GM23338 (cell line): Measurements from ENCODE around the gene FKBP10. TPM values are rescaled to one million over a fixed set of nuclear protein-coding genes. Genes with fewer than 3 reads are reported as not detected.

Source experiments
- ATAC-seq: fragments of 200-7000 bp; cut with Tn5 transposase; 3 replicates; pipeline ENCODE4 v1.9.1; 2020
- DNase-seq: peaks from one replicate; pipeline ENCODE4 v3.0.0-alpha.2; 2015; ENCODE audit warnings: low spot score
- H2AFZ ChIP-seq: fragments of 200-600 bp; sonication (generic); 2 replicates; pipeline ENCODE4 v1.8.0; 2016; ENCODE audit warnings: antibody characterized with exemption, mild to moderate bottlenecking, moderate library complexity
- H3F3A ChIP-seq: fragments of 200-600 bp; sonication (generic); replicated peaks from 2 replicates; pipeline ENCODE4 v1.8.0; 2017; ENCODE audit warnings: antibody characterized with exemption, mixed run types, low read depth
- H3K27ac ChIP-seq: fragments of 200-600 bp; sonication (generic); 2 replicates; pipeline ENCODE4 v1.6.1; 2016; ENCODE audit warnings: low read depth
- H3K27me3 ChIP-seq: fragments of 200-600 bp; sonication (generic); 2 replicates; pipeline ENCODE4 v1.8.0; 2016; ENCODE audit warnings: mild to moderate bottlenecking, mixed run types, moderate library complexity; ENCODE audit not compliant: insufficient read depth
- H3K36me3 ChIP-seq: fragments of 200-600 bp; sonication (generic); 2 replicates; pipeline ENCODE4 v1.8.0; 2016; ENCODE audit warnings: mild to moderate bottlenecking; ENCODE audit not compliant: insufficient read depth
- H3K4me1 ChIP-seq: fragments of 200-600 bp; sonication (generic); 2 replicates; pipeline ENCODE4 v1.8.0; 2016; ENCODE audit warnings: mild to moderate bottlenecking, moderate library complexity; ENCODE audit not compliant: insufficient read depth
- H3K4me2 ChIP-seq: fragments of 200-600 bp; sonication (generic); 2 replicates; pipeline ENCODE4 v1.7.1; 2017; ENCODE audit warnings: mixed run types
- H3K4me3 ChIP-seq: fragments of 200-600 bp; sonication (generic); 2 replicates; pipeline ENCODE4 v1.6.1; 2016; ENCODE audit warnings: mixed run types
- H3K79me2 ChIP-seq: fragments of 200-600 bp; sonication (generic); replicated peaks from 2 replicates; pipeline ENCODE4 v1.8.0; 2017; ENCODE audit warnings: mild to moderate bottlenecking; ENCODE audit not compliant: insufficient read depth
- H3K9me2 ChIP-seq: fragments of 200-600 bp; sonication (generic); 2 replicates; pipeline ENCODE4 v1.8.0; 2017; ENCODE audit not compliant: insufficient read depth
- H4K20me1 ChIP-seq: fragments of 200-600 bp; sonication (generic); replicated peaks from 2 replicates; pipeline ENCODE4 v1.8.0; 2017; ENCODE audit warnings: mild to moderate bottlenecking; ENCODE audit not compliant: insufficient read depth
- H3K27ac Mint-ChIP-seq: 2 replicates; pipeline ENCODE4 v1.8.0; 2020; ENCODE audit warnings: inconsistent platforms, mild to moderate bottlenecking, moderate library complexity, mixed read lengths
- H3K27me3 Mint-ChIP-seq: 3 replicates; pipeline ENCODE4 v1.8.0; 2022; ENCODE audit warnings: low read depth, mild to moderate bottlenecking, moderate library complexity, mixed read lengths, inconsistent platforms; ENCODE audit not compliant: insufficient read depth, poor library complexity
- H3K36me3 Mint-ChIP-seq: 3 replicates; pipeline ENCODE4 v1.8.0; 2021; ENCODE audit warnings: low read depth, mild to moderate bottlenecking, inconsistent platforms, moderate library complexity, mixed read lengths
- H3K4me1 Mint-ChIP-seq: 3 replicates; pipeline ENCODE4 v1.8.0; 2020; ENCODE audit warnings: mild to moderate bottlenecking, inconsistent platforms, mixed read lengths
- H3K4me3 Mint-ChIP-seq: 3 replicates; pipeline ENCODE4 v1.8.0; 2021; ENCODE audit warnings: moderate library complexity, mild to moderate bottlenecking, inconsistent platforms, mixed read lengths
- H3K9me3 Mint-ChIP-seq: 3 replicates; pipeline ENCODE4 v1.8.0; 2020; ENCODE audit warnings: moderate library complexity, mild to moderate bottlenecking, inconsistent platforms, mixed read lengths
- CREB1 ChIP-seq: fragments of 250-450 bp; sonication (Bioruptor Pico); IDR thresholded peaks from 2 replicates; pipeline ENCODE4 v1.5.0; 2020; ENCODE audit warnings: low read depth, mild to moderate bottlenecking, moderate library complexity
- EZH2 ChIP-seq: fragments of 200-600 bp; sonication (generic); IDR thresholded peaks from one replicate; pipeline ENCODE4 v1.8.0; 2017; ENCODE audit warnings: antibody characterized with exemption, mild to moderate bottlenecking, low read depth; ENCODE audit not compliant: unreplicated experiment
- EZH2phosphoT487 ChIP-seq: fragments of 200-600 bp; sonication (generic); IDR thresholded peaks from one replicate; pipeline ENCODE4 v1.8.1; 2018; ENCODE audit warnings: antibody characterized with exemption; ENCODE audit not compliant: unreplicated experiment
- NANOG ChIP-seq: IDR thresholded peaks from 2 replicates; pipeline ENCODE4 v1.6.1; 2016; ENCODE audit warnings: antibody characterized with exemption, borderline replicate concordance
- POLR2AphosphoS5 ChIP-seq: IDR thresholded peaks from 2 replicates; pipeline ENCODE4 v1.6.1; 2016; ENCODE audit warnings: antibody characterized with exemption, low read depth
- ZNF331 ChIP-seq: fragments of 250-450 bp; sonication (Bioruptor Pico); IDR thresholded peaks from 2 replicates; pipeline ENCODE4 v1.5.0; 2020; ENCODE audit warnings: low read depth, mild to moderate bottlenecking, moderate library complexity
- polyA plus RNA-seq: library from polyadenylated mRNA; unstranded; fragments of >200 nt; fragmentation: Nextera tagmentation; extraction: Ambion mirVana; gene quantifications from 2 replicates; pipeline ENCODE4 v1.2.1, GENCODE V29; 2016
- total RNA-seq: library from RNA; depleted of rRNA; stranded (reverse); fragments of >200 nt; shearing (Covaris generic); gene quantifications from 2 replicates; pipeline ENCODE4 v1.2.3, GENCODE V29; 2014
- TF ChIP-seq, protein P1 (sequence below): fragments of 250-450 bp; sonication (Bioruptor Pico); IDR thresholded peaks from 2 replicates; pipeline ENCODE4 v1.5.0; 2020; ENCODE audit warnings: mild to moderate bottlenecking, moderate library complexity

Gene FKBP10
- total and polyA plus RNA-seq, 2 experiments from 2014 or later: 26.2 to 151 TPM

DNA sequence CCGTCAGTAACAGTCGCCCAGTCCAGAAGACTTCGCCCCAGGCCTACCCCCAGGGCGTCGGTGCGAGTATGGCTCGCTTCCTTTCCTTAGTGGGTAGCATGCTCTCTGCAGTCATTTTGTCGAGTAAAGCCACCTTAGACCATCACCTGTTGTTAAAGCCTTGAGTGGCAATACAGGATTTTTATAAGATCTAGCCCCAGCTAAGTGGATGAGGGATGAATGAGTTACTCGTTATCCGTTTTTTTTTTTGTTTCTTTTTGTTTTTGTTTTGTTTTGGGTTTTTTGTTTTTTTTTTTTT, 52.7 kb downstream of the FKBP10 start:
- no peak for ATAC-seq
- H3K27me3 ChIP-seq: no peaks in the 10 kb centered on the region
- H3K36me3 ChIP-seq: peaks cover 34% of the 10 kb centered on the region
- Mint-ChIP-seq H3K27me3 (no peaks in the 10 kb centered on the region), H3K27ac (peak overlapping the region; percentile 76), H3K4me3 (no peak overlapping the region; the same call in 2 of the 3 replicates), H3K36me3 (peaks cover 43% of the 10 kb centered on the region), H3K9me3 (no peaks in the 10 kb centered on the region), H3K4me1 (peaks cover 14% of the 10 kb centered on the region)
- DNase-seq: no peak
- no peaks in the 10 kb centered on the region for H3K9me2 ChIP-seq
- H3K27ac ChIP-seq: peak overlapping the region; percentile 68; the same call in 1 of the 2 replicates
- peak overlapping the region; percentile 98 for H3K4me3 ChIP-seq
- TF ChIP-seq POLR2AphosphoS5 (0 out of 2 replicates have a peak, but pooled peaks have one; percentile 30), NANOG (no peak), ZNF331 (CRISPR knock-in tag) (no peak), EZH2 (no peak), CREB1 (CRISPR knock-in tag) (no peak), EZH2phosphoT487 (no peak)
- TF ChIP-seq, protein P1, sequence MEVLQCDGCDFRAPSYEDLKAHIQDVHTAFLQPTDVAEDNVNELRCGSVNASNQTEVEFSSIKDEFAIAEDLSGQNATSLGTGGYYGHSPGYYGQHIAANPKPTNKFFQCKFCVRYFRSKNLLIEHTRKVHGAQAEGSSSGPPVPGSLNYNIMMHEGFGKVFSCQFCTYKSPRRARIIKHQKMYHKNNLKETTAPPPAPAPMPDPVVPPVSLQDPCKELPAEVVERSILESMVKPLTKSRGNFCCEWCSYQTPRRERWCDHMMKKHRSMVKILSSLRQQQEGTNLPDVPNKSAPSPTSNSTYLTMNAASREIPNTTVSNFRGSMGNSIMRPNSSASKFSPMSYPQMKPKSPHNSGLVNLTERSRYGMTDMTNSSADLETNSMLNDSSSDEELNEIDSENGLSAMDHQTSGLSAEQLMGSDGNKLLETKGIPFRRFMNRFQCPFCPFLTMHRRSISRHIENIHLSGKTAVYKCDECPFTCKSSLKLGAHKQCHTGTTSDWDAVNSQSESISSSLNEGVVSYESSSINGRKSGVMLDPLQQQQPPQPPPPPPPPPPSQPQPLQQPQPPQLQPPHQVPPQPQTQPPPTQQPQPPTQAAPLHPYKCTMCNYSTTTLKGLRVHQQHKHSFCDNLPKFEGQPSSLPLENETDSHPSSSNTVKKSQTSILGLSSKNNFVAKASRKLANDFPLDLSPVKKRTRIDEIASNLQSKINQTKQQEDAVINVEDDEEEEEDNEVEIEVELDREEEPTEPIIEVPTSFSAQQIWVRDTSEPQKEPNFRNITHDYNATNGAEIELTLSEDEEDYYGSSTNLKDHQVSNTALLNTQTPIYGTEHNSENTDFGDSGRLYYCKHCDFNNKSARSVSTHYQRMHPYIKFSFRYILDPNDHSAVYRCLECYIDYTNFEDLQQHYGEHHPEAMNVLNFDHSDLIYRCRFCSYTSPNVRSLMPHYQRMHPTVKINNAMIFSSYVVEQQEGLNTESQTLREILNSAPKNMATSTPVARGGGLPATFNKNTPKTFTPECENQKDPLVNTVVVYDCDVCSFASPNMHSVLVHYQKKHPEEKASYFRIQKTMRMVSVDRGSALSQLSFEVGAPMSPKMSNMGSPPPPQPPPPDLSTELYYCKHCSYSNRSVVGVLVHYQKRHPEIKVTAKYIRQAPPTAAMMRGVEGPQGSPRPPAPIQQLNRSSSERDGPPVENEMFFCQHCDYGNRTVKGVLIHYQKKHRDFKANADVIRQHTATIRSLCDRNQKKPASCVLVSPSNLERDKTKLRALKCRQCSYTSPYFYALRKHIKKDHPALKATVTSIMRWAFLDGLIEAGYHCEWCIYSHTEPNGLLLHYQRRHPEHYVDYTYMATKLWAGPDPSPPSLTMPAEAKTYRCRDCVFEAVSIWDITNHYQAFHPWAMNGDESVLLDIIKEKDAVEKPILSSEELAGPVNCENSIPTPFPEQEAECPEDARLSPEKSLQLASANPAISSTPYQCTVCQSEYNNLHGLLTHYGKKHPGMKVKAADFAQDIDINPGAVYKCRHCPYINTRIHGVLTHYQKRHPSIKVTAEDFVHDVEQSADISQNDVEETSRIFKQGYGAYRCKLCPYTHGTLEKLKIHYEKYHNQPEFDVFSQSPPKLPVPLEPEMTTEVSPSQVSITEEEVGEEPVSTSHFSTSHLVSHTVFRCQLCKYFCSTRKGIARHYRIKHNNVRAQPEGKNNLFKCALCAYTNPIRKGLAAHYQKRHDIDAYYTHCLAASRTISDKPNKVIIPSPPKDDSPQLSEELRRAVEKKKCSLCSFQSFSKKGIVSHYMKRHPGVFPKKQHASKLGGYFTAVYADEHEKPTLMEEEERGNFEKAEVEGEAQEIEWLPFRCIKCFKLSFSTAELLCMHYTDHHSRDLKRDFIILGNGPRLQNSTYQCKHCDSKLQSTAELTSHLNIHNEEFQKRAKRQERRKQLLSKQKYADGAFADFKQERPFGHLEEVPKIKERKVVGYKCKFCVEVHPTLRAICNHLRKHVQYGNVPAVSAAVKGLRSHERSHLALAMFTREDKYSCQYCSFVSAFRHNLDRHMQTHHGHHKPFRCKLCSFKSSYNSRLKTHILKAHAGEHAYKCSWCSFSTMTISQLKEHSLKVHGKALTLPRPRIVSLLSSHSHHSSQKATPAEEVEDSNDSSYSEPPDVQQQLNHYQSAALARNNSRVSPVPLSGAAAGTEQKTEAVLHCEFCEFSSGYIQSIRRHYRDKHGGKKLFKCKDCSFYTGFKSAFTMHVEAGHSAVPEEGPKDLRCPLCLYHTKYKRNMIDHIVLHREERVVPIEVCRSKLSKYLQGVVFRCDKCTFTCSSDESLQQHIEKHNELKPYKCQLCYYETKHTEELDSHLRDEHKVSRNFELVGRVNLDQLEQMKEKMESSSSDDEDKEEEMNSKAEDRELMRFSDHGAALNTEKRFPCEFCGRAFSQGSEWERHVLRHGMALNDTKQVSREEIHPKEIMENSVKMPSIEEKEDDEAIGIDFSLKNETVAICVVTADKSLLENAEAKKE (CRISPR knock-in tag): no peak
- H4K20me1 ChIP-seq: peaks cover 38% of the 10 kb centered on the region
- H2AFZ ChIP-seq: no peak overlapping the region
- H3K4me2 ChIP-seq: peak overlapping the region; percentile 41; the same call in 1 of the 2 replicates
- H3K79me2 ChIP-seq: peaks cover 42% of the 10 kb centered on the region
- peaks cover 37% of the 10 kb centered on the region for H3K4me1 ChIP-seq
- peaks cover 39% of the 10 kb centered on the region for H3F3A ChIP-seq

DNA sequence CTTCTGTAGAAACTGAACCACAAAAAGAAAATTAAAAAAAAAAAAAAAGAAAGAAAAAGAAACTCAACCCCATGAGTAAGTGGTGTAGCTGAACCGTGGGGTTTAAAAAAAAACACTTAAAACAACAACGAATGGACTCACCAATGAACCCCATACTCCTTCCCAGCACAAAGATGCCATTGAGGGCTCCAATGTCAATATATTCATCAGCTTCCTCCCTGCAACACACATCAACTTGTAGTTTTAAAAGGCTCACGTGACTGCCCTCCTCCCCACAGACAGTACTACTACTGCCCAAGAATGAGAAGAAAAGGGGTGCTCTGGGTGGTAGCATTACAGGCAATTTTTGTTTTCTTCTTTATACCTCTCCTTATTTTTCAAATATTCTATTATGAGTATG, 55.8 kb downstream of the FKBP10 start:
- Histone ChIP-seq H3K79me2 (peaks cover 13% of the 10 kb centered on the region), H2AFZ (no peak overlapping the region), H3K36me3 (peaks cover 64% of the 10 kb centered on the region), H3F3A (peaks cover 43% of the 10 kb centered on the region), H4K20me1 (peaks cover 15% of the 10 kb centered on the region), H3K27me3 (no peaks in the 10 kb centered on the region), H3K4me3 (no peak overlapping the region), H3K4me2 (no peak overlapping the region), H3K27ac (no peak overlapping the region), H3K4me1 (peaks cover 7% of the 10 kb centered on the region), H3K9me2 (no peaks in the 10 kb centered on the region)
- H3K27ac Mint-ChIP-seq: no peak overlapping the region
- H3K9me3 Mint-ChIP-seq: no peaks in the 10 kb centered on the region
- DNase-seq (no peak), ATAC-seq (no peak)
- H3K4me1 Mint-ChIP-seq: no peaks in the 10 kb centered on the region
- no peak overlapping the region; the same call in 2 of the 3 replicates for H3K4me3 Mint-ChIP-seq
- H3K36me3 Mint-ChIP-seq: peaks cover 73% of the 10 kb centered on the region
- H3K27me3 Mint-ChIP-seq: peaks cover 7% of the 10 kb centered on the region
- no peak for TF ChIP-seq EZH2phosphoT487
- TF ChIP-seq, protein P1 (CRISPR knock-in tag): no peak
- TF ChIP-seq EZH2: no peak
